ENCODE data around the gene LIF.
A peak's percentile ranks its signal among the peaks of the same experiment; 100 is the strongest.

Gene LIF

GRCh38 chr22:30288419-30289140 lies 42.0 kb upstream of the LIF start:
- Histone ChIP-seq H3K9ac (ENCODE audit: low read length) (peak overlapping the region; percentile 91), H2BK12ac (ENCODE audit: low read length in 2 of 2) (peak overlapping the region in 1 of 2 experiments; percentile 40), H3K36me3 (ENCODE audit: control insufficient read depth in 1 of 2, insufficient read depth in 2 of 2, low read depth in 1 of 2, low read length in 2 of 2) (peaks cover 41 to 64% of the 10 kb centered on the region in 2 experiments), H3K4ac (ENCODE audit: low read depth in 1 of 2, low read length in 2 of 2) (peak overlapping the region; percentile 24 to 75), H3K79me1 (replicated peaks; ENCODE audit: low read length, poor library complexity, severe bottlenecking) (peaks cover 13% of the 10 kb centered on the region), H2BK5ac (ENCODE audit: low read depth, low read length, poor library complexity, severe bottlenecking) (peak overlapping the region; percentile 48), H3K9me3 (ENCODE audit: control insufficient read depth, low read length) (no peaks in the 10 kb centered on the region), H3K14ac (ENCODE audit: low read length in 2 of 2) (peak overlapping the region in 1 of 2 experiments; percentile 14), H4K91ac (ENCODE audit: low read length) (peak overlapping the region; percentile 15), H2BK15ac (ENCODE audit: low read depth, poor library complexity, severe bottlenecking) (no peak overlapping the region), H2AK5ac (ENCODE audit: low read length, severe bottlenecking) (peak overlapping the region; percentile 78), H4K8ac (ENCODE audit: low read length) (no peak overlapping the region), H3K27me3 (ENCODE audit: control insufficient read depth in 1 of 2, insufficient read depth in 1 of 2, low read length in 2 of 2) (no peaks in the 10 kb centered on the region), H2BK120ac (ENCODE audit: low read depth, low read length) (no peak overlapping the region), H3K4me2 (ENCODE audit: low read length, poor library complexity, severe bottlenecking) (peak overlapping the region; percentile 82), H3K4me3 (ENCODE audit: insufficient read depth in 1 of 2, low read depth in 1 of 2, low read length in 2 of 2) (peak overlapping the region; percentile 87 to 92), H2AFZ (ENCODE audit: low read depth, low read length) (no peak overlapping the region), H3K23ac (ENCODE audit: low read length in 2 of 2) (no peak overlapping the region), H3K18ac (ENCODE audit: low read depth in 1 of 2, low read length in 2 of 2) (peak overlapping the region; percentile 33 to 79), H3K27ac (ENCODE audit: low read length, poor library complexity, severe bottlenecking) (peak overlapping the region; percentile 75), H3K4me1 (ENCODE audit: control insufficient read depth, insufficient read depth, low read depth, low read length) (peaks cover 38% of the 10 kb centered on the region)
- 16% methylated on average over 23 of the region's 27 CpGs for WGBS
- DNase-seq: no peak

GRCh38 chr22:30287648-30288418 lies 41.3 kb upstream of the LIF start:
- Histone ChIP-seq H3K4me3 (ENCODE audit: insufficient read depth in 1 of 2, low read depth in 1 of 2, low read length in 2 of 2) (peak overlapping the region in 1 of 2 experiments; percentile 92), H2AFZ (ENCODE audit: low read depth, low read length) (no peak overlapping the region), H3K36me3 (ENCODE audit: control insufficient read depth in 1 of 2, insufficient read depth in 2 of 2, low read depth in 1 of 2, low read length in 2 of 2) (peaks cover 33 to 64% of the 10 kb centered on the region in 2 experiments), H3K4me1 (ENCODE audit: control insufficient read depth, insufficient read depth, low read depth, low read length) (peaks cover 45% of the 10 kb centered on the region), H3K18ac (ENCODE audit: low read depth in 1 of 2, low read length in 2 of 2) (no peak overlapping the region), H4K8ac (ENCODE audit: low read length) (no peak overlapping the region), H3K27me3 (ENCODE audit: control insufficient read depth in 1 of 2, insufficient read depth in 1 of 2, low read length in 2 of 2) (no peaks in the 10 kb centered on the region), H3K4ac (ENCODE audit: low read depth in 1 of 2, low read length in 2 of 2) (no peak overlapping the region), H2BK15ac (ENCODE audit: low read depth, poor library complexity, severe bottlenecking) (no peak overlapping the region), H2BK5ac (ENCODE audit: low read depth, low read length, poor library complexity, severe bottlenecking) (no peak overlapping the region), H3K27ac (ENCODE audit: low read length, poor library complexity, severe bottlenecking) (peak overlapping the region; percentile 75), H3K9ac (ENCODE audit: low read length) (peak overlapping the region; percentile 91), H4K91ac (ENCODE audit: low read length) (no peak overlapping the region), H2BK120ac (ENCODE audit: low read depth, low read length) (no peak overlapping the region), H3K14ac (ENCODE audit: low read length in 2 of 2) (no peak overlapping the region), H3K9me3 (ENCODE audit: control insufficient read depth, low read length) (no peaks in the 10 kb centered on the region), H2BK12ac (ENCODE audit: low read length in 2 of 2) (no peak overlapping the region), H3K79me1 (replicated peaks; ENCODE audit: low read length, poor library complexity, severe bottlenecking) (peaks cover 11% of the 10 kb centered on the region), H3K4me2 (ENCODE audit: low read length, poor library complexity, severe bottlenecking) (peak overlapping the region; percentile 82), H3K23ac (ENCODE audit: low read length in 2 of 2) (no peak overlapping the region), H2AK5ac (ENCODE audit: low read length, severe bottlenecking) (no peak overlapping the region)
- DNase-seq: peak; percentile 96
- WGBS: 41% methylated on average over 5 of the region's 5 CpGs

- Histone ChIP-seq H3K4me2 (ENCODE audit: low read length, poor library complexity, severe bottlenecking) (no peak overlapping the region), H3K36me3 (ENCODE audit: control insufficient read depth in 1 of 2, insufficient read depth in 2 of 2, low read depth in 1 of 2, low read length in 2 of 2) (peaks cover 25 to 64% of the 10 kb centered on the region in 2 experiments), H3K79me1 (replicated peaks; ENCODE audit: low read length, poor library complexity, severe bottlenecking) (peaks cover 12% of the 10 kb centered on the region), H2BK15ac (ENCODE audit: low read depth, poor library complexity, severe bottlenecking) (no peak overlapping the region), H2BK120ac (ENCODE audit: low read depth, low read length) (no peak overlapping the region), H4K91ac (ENCODE audit: low read length) (no peak overlapping the region), H3K27ac (ENCODE audit: low read length, poor library complexity, severe bottlenecking) (no peak overlapping the region), H3K4ac (ENCODE audit: low read depth in 1 of 2, low read length in 2 of 2) (no peak overlapping the region), H3K27me3 (ENCODE audit: control insufficient read depth in 1 of 2, insufficient read depth in 1 of 2, low read length in 2 of 2) (no peaks in the 10 kb centered on the region), H3K9ac (ENCODE audit: low read length) (no peak overlapping the region), H3K23ac (ENCODE audit: low read length in 2 of 2) (no peak overlapping the region), H4K8ac (ENCODE audit: low read length) (no peak overlapping the region), H3K14ac (ENCODE audit: low read length in 2 of 2) (no peak overlapping the region), H2AK5ac (ENCODE audit: low read length, severe bottlenecking) (no peak overlapping the region), H3K4me3 (ENCODE audit: insufficient read depth in 1 of 2, low read depth in 1 of 2, low read length in 2 of 2) (no peak overlapping the region), H2BK5ac (ENCODE audit: low read depth, low read length, poor library complexity, severe bottlenecking) (no peak overlapping the region), H3K4me1 (ENCODE audit: control insufficient read depth, insufficient read depth, low read depth, low read length) (peaks cover 47% of the 10 kb centered on the region), H3K18ac (ENCODE audit: low read depth in 1 of 2, low read length in 2 of 2) (no peak overlapping the region), H3K9me3 (ENCODE audit: control insufficient read depth, low read length) (no peaks in the 10 kb centered on the region), H2BK12ac (ENCODE audit: low read length in 2 of 2) (no peak overlapping the region), H2AFZ (ENCODE audit: low read depth, low read length) (no peak overlapping the region)
- peak; percentile 55 for DNase-seq
- WGBS: 67% methylated on average over 31 of the region's 31 CpGs
Measured at GRCh38 chr22:30286813-30287647, 40.5 kb upstream of the LIF start.
